ENCODE measurements around the gene LPP.
"Not testable (repeated sequence)": the region's sequence is repeated elsewhere in the genome, so short reads cannot be mapped to it uniquely, and the experiment has no call there.

Gene LPP

GRCh38 chr3:188613721-188614120, 459.8 kb downstream of the LPP start:
- DNase-seq (ENCODE audit: low read depth in 1 of 2, low spot score in 1 of 2), result not testable (repeated sequence)

GRCh38 chr3:188617270-188617669, 463.3 kb downstream of the LPP start:
- DNase-seq (ENCODE audit: low read depth in 1 of 2, low spot score in 1 of 2), result no peak

- no peak for DNase-seq (ENCODE audit: low read depth in 1 of 2, low spot score in 1 of 2)
Measured at GRCh38 chr3:188617988-188618701, 464.2 kb downstream of the LPP start.

- no peak for DNase-seq (ENCODE audit: low read depth in 1 of 2, low spot score in 1 of 2)
Measured at GRCh38 chr3:188620752-188621151, 466.8 kb downstream of the LPP start.

- no peak for DNase-seq (ENCODE audit: low read depth in 1 of 2, low spot score in 1 of 2)
Measured at GRCh38 chr3:188624384-188624783, 470.4 kb downstream of the LPP start.

GRCh38 chr3:188624828-188625227, 470.9 kb downstream of the LPP start:
- DNase-seq (ENCODE audit: low read depth in 1 of 2, low spot score in 1 of 2), result no peak

GRCh38 chr3:188627652-188628051, 473.7 kb downstream of the LPP start:
- DNase-seq (ENCODE audit: low read depth in 1 of 2, low spot score in 1 of 2), result no peak

GRCh38 chr3:188631291-188632010, 477.5 kb downstream of the LPP start:
- DNase-seq (ENCODE audit: low read depth in 1 of 2, low spot score in 1 of 2), result no peak

GRCh38 chr3:188633206-188633605, 479.2 kb downstream of the LPP start:
- DNase-seq (ENCODE audit: low read depth in 1 of 2, low spot score in 1 of 2), result no peak

- DNase-seq (ENCODE audit: low read depth in 1 of 2, low spot score in 1 of 2), result no peak
Measured at GRCh38 chr3:188634285-188634684, 480.3 kb downstream of the LPP start.

- no peak for DNase-seq (ENCODE audit: low read depth in 1 of 2, low spot score in 1 of 2)
Measured at GRCh38 chr3:188635258-188636042, 481.5 kb downstream of the LPP start.

GRCh38 chr3:188636292-188636691, 482.3 kb downstream of the LPP start:
- not testable (repeated sequence) for DNase-seq (ENCODE audit: low read depth in 1 of 2, low spot score in 1 of 2)

- DNase-seq (ENCODE audit: low read depth in 1 of 2, low spot score in 1 of 2), result no peak
Measured at GRCh38 chr3:188641076-188641475, 487.1 kb downstream of the LPP start.

- DNase-seq (ENCODE audit: low read depth in 1 of 2, low spot score in 1 of 2), result no peak
Measured at GRCh38 chr3:188643736-188644135, 489.8 kb downstream of the LPP start.

GRCh38 chr3:188646592-188646991, 492.6 kb downstream of the LPP start:
- DNase-seq (ENCODE audit: low read depth in 1 of 2, low spot score in 1 of 2), result no peak

- DNase-seq (ENCODE audit: low read depth in 1 of 2, low spot score in 1 of 2), result no peak
Measured at GRCh38 chr3:188647237-188647636, 493.3 kb downstream of the LPP start.

- DNase-seq (ENCODE audit: low read depth in 1 of 2, low spot score in 1 of 2), result no peak
Measured at GRCh38 chr3:188649521-188649920, 495.6 kb downstream of the LPP start.

- DNase-seq (ENCODE audit: low read depth in 1 of 2, low spot score in 1 of 2), result no peak
Measured at GRCh38 chr3:188656196-188656982, 502.4 kb downstream of the LPP start.

GRCh38 chr3:188658606-188659005, 504.6 kb downstream of the LPP start:
- no peak for DNase-seq (ENCODE audit: low read depth in 1 of 2, low spot score in 1 of 2)

GRCh38 chr3:188659449-188660090, 505.6 kb downstream of the LPP start:
- DNase-seq (ENCODE audit: low read depth in 1 of 2, low spot score in 1 of 2), result no peak

GRCh38 chr3:188660415-188660814, 506.5 kb downstream of the LPP start:
- no peak for DNase-seq (ENCODE audit: low read depth in 1 of 2, low spot score in 1 of 2)

Data from stimulated activated CD4-positive, alpha-beta T cell treated with anti-CD3 and anti-CD28 coated beads, Interleukin-15, amount 100 ng/mL, for 1 hour (primary cell).